Hepatocyte (in vitro differentiated cells): ENCODE data around the gene OSBP2. TPM values are rescaled to one million over a fixed set of nuclear protein-coding genes. Genes with fewer than 3 reads are reported as not detected.

Source experiments
- DNase-seq: peaks from one replicate; pipeline ENCODE4 v3.0.0-alpha.2; 2016; ENCODE audit warnings: low spot score
- H2AFZ ChIP-seq: fragments of 200-600 bp; sonication (generic); 2 replicates; pipeline ENCODE4 v1.6.0; 2016; ENCODE audit warnings: antibody characterized with exemption, mild to moderate bottlenecking
- H3K27ac ChIP-seq: fragments of 200-600 bp; sonication (generic); 2 replicates; pipeline ENCODE4 v1.5.1; 2016; ENCODE audit warnings: mild to moderate bottlenecking
- H3K27me3 ChIP-seq: fragments of 200-600 bp; sonication (generic); 2 replicates; pipeline ENCODE4 v1.6.1; 2016
- H3K36me3 ChIP-seq: fragments of 200-600 bp; sonication (generic); replicated peaks from 2 replicates; pipeline ENCODE4 v1.5.1; 2016; ENCODE audit warnings: low read depth; ENCODE audit not compliant: insufficient read depth
- H3K4me1 ChIP-seq: fragments of 200-600 bp; sonication (generic); 2 replicates; pipeline ENCODE4 v1.5.1; 2016; ENCODE audit warnings: mild to moderate bottlenecking, moderate library complexity; ENCODE audit not compliant: insufficient read depth
- H3K4me2 ChIP-seq: fragments of 200-600 bp; sonication (generic); 2 replicates; pipeline ENCODE4 v1.6.0; 2016
- H3K4me3 ChIP-seq: fragments of 200-600 bp; sonication (generic); 2 replicates; pipeline ENCODE4 v1.5.1; 2016; ENCODE audit warnings: mild to moderate bottlenecking
- H3K79me2 ChIP-seq: fragments of 200-600 bp; sonication (generic); 2 replicates; pipeline ENCODE4 v1.6.0; 2017; ENCODE audit warnings: mild to moderate bottlenecking
- H3K9me2 ChIP-seq: fragments of 200-600 bp; sonication (generic); replicated peaks from 2 replicates; pipeline ENCODE4 v1.6.0; 2017; ENCODE audit warnings: mild to moderate bottlenecking; ENCODE audit not compliant: insufficient read depth
- H3K9me3 ChIP-seq: fragments of 200-600 bp; sonication (generic); 2 replicates; pipeline ENCODE4 v1.5.1; 2016; ENCODE audit warnings: low read depth, mild to moderate bottlenecking
- H4K20me1 ChIP-seq: fragments of 200-600 bp; sonication (generic); 2 replicates; pipeline ENCODE4 v1.6.0; 2016; ENCODE audit warnings: mild to moderate bottlenecking; ENCODE audit not compliant: insufficient read depth, poor library complexity, severe bottlenecking
- EZH2 ChIP-seq: fragments of 200-600 bp; sonication (generic); IDR thresholded peaks from 2 replicates; pipeline ENCODE4 v1.6.1; 2016; ENCODE audit warnings: antibody characterized with exemption, mild to moderate bottlenecking, borderline replicate concordance
- EZH2phosphoT487 ChIP-seq: fragments of 200-600 bp; sonication (generic); IDR thresholded peaks from one replicate; pipeline ENCODE4 v1.6.1; 2018; ENCODE audit warnings: antibody characterized with exemption, mild to moderate bottlenecking, low read depth, moderate library complexity; ENCODE audit not compliant: unreplicated experiment, severe bottlenecking
- WGBS: methylation state at CpG from one replicate; pipeline ENCODE4 v1.1.6; 2016; ENCODE audit warnings: low lambda C conversion rate; ENCODE audit errors: missing lambda C conversion rate; 5-methylcytosine and 5-hydroxymethylcytosine counted together
- polyA plus RNA-seq: library from polyadenylated mRNA; unstranded; fragments of >200 nt; fragmentation: Nextera tagmentation; extraction: Ambion mirVana; gene quantifications from 2 replicates; pipeline ENCODE4 v1.2.1, GENCODE V29; 2016
- total RNA-seq: library from RNA; depleted of rRNA; stranded (reverse); fragments of >200 nt; gene quantifications from 2 replicates; pipeline ENCODE4 v1.2.3, GENCODE V29; 2014
- TF ChIP-seq, protein P1 (sequence below): fragments of 200-600 bp; sonication (generic); IDR thresholded peaks from 2 replicates; pipeline ENCODE4 v1.5.1; 2016; ENCODE audit warnings: antibody characterized with exemption, mild to moderate bottlenecking; ENCODE audit not compliant: poor library complexity

OSBP2 gene
- total and polyA plus RNA-seq, 2 experiments from 2014 or later, result 23.0 to 25.5 TPM

DNA sequence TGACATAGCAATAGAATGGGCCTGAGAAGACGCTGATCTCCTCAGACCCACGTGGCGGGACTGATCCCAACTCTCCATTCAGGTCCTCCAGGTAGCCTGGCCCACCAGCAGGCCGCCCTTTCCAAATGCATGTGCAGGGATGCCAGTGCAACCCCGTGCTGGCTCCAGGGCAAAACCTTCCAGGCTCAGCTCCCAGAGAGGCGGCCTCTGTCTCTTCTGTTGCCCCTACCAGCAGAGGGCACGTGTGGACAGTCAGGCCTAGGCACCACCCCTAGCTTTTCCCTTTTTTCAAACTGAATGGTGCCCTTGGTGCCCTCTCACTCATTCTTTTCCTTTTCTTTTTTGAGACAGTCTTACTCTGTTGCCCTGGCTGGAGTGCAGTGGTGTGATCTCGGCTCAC lies 121.7 kb downstream of the OSBP2 start:
- Histone ChIP-seq H3K27ac (no peak overlapping the region), H3K9me3 (no peaks in the 10 kb centered on the region), H3K27me3 (peaks cover 12% of the 10 kb centered on the region), H2AFZ (no peak overlapping the region), H4K20me1 (no peaks in the 10 kb centered on the region), H3K36me3 (no peaks in the 10 kb centered on the region), H3K9me2 (no peaks in the 10 kb centered on the region), H3K79me2 (no peaks in the 10 kb centered on the region), H3K4me2 (no peak overlapping the region), H3K4me3 (no peak overlapping the region), H3K4me1 (no peaks in the 10 kb centered on the region)
- 78% methylated on average over 8 of the region's 8 CpGs for WGBS
- DNase-seq, result no peak
- TF ChIP-seq EZH2phosphoT487 (no peak), EZH2 (no peak)
- TF ChIP-seq, protein P1, sequence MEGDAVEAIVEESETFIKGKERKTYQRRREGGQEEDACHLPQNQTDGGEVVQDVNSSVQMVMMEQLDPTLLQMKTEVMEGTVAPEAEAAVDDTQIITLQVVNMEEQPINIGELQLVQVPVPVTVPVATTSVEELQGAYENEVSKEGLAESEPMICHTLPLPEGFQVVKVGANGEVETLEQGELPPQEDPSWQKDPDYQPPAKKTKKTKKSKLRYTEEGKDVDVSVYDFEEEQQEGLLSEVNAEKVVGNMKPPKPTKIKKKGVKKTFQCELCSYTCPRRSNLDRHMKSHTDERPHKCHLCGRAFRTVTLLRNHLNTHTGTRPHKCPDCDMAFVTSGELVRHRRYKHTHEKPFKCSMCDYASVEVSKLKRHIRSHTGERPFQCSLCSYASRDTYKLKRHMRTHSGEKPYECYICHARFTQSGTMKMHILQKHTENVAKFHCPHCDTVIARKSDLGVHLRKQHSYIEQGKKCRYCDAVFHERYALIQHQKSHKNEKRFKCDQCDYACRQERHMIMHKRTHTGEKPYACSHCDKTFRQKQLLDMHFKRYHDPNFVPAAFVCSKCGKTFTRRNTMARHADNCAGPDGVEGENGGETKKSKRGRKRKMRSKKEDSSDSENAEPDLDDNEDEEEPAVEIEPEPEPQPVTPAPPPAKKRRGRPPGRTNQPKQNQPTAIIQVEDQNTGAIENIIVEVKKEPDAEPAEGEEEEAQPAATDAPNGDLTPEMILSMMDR, result no peak

DNA sequence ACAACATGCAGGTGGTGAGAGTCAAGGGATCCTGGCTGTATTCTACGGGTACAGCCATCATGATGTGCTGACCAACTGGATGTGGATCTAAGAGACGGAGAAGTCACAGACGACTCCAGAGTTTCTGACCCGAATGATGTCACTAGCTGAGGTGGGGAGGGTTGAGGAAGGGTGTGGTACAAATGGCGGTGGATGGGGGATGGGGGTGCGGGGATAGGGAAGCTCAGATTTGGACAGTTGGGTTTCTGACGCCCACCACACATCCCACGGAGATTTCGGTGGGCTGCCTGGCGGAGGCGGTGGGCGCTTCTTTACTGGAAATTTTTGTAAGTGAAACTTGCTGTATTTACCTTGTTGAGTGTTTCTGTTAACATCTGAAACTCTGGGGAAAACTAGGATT lies 126.7 kb downstream of the OSBP2 start:
- no peaks in the 10 kb centered on the region for H3K9me2 ChIP-seq
- H2AFZ ChIP-seq, result no peak overlapping the region
- no peaks in the 10 kb centered on the region for H3K4me1 ChIP-seq
- H3K79me2 ChIP-seq, result no peaks in the 10 kb centered on the region
- DNase-seq, result no peak
- no peaks in the 10 kb centered on the region for H4K20me1 ChIP-seq
- whole genome bisulfite sequencing, result 95% methylated on average over 12 of the region's 12 CpGs
- H3K27ac ChIP-seq, result no peak overlapping the region
- TF ChIP-seq EZH2phosphoT487, result no peak
- no peak for TF ChIP-seq EZH2
- TF ChIP-seq, protein P1, result no peak
- H3K27me3 ChIP-seq, result peaks cover 48% of the 10 kb centered on the region
- no peak overlapping the region for H3K4me3 ChIP-seq
- no peaks in the 10 kb centered on the region for H3K36me3 ChIP-seq
- no peaks in the 10 kb centered on the region for H3K9me3 ChIP-seq
- no peak overlapping the region for H3K4me2 ChIP-seq

DNA sequence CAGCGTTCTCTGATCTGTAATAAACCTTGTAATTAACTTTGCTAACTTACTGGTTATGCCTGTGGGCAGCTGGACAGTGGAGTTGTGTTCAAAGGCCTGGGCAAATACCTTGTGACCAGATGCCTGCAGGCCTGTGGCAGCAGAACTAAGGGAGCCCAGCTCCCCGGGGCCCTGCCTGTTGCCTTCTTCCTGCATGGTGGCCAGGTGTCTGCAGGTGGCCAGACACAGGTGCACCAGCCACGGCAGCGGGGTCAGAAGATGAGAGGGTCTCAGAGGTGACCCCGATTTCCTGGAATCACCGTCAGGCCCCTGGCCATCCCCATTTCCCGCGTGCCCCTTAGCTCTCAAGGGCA lies 127.2 kb downstream of the OSBP2 start:
- H3K36me3 ChIP-seq, result no peaks in the 10 kb centered on the region
- no peak overlapping the region for H2AFZ ChIP-seq
- no peaks in the 10 kb centered on the region for H3K9me2 ChIP-seq
- H3K27me3 ChIP-seq, result peaks cover 48% of the 10 kb centered on the region
- no peaks in the 10 kb centered on the region for H3K9me3 ChIP-seq
- no peaks in the 10 kb centered on the region for H3K79me2 ChIP-seq
- DNase-seq, result no peak
- no peaks in the 10 kb centered on the region for H4K20me1 ChIP-seq
- H3K4me2 ChIP-seq, result peak overlapping the region; percentile 95
- 39% methylated on average over 8 of the region's 8 CpGs for WGBS
- H3K4me1 ChIP-seq, result no peaks in the 10 kb centered on the region
- H3K4me3 ChIP-seq, result no peak overlapping the region
- H3K27ac ChIP-seq, result no peak overlapping the region
- TF ChIP-seq, protein P1, result no peak
- TF ChIP-seq EZH2 (no peak), EZH2phosphoT487 (no peak)
